Sigmoid colon (tissue), 7 donors: ENCODE results near the gene PLEKHG2. TPM values are rescaled to one million over a fixed set of nuclear protein-coding genes. Genes with fewer than 3 reads are reported as not detected.

Experiments
- DNase-seq: peaks from one replicate; pipeline ENCODE4 v3.0.0-alpha.2; 2019
- H3K27ac ChIP-seq, 4 donors: fragments of 200-600 bp; sonication (generic); one replicate each; pipeline ENCODE4 v1.5.1; 2016 to 2019; ENCODE audit warnings: mild to moderate bottlenecking in 1 of 4
- H3K27me3 ChIP-seq, 3 donors: fragments of 200-600 bp; sonication (generic); one replicate each; pipeline ENCODE4 v1.5.1; 2019; ENCODE audit warnings: mild to moderate bottlenecking in 1 of 3
- H3K36me3 ChIP-seq, 4 donors: fragments of 200-600 bp; sonication (generic); one replicate each; pipeline ENCODE4 v1.5.1; 2016 to 2019
- H3K4me1 ChIP-seq, 4 donors: fragments of 200-600 bp; sonication (generic); one replicate each; pipeline ENCODE4 v1.5.1; 2017 to 2019
- H3K4me3 ChIP-seq, 4 donors: fragments of 200-600 bp; sonication (generic); one replicate each; pipeline ENCODE4 v1.5.1; 2017 to 2019; ENCODE audit warnings: mild to moderate bottlenecking in 2 of 4, moderate library complexity in 1 of 4
- H3K9me3 ChIP-seq, 4 donors: fragments of 200-600 bp in 3 of 4; sonication (generic) in 3 of 4; one replicate each; pipeline versions ENCODE4 v1.5.1 to v1.6.1; 2013 to 2019
- CTCF ChIP-seq, 4 experiments: fragments of 450-650 bp in 3 of 4; fragments of 200-600 bp in 1 of 4; IDR thresholded peaks; one replicate each; pipeline ENCODE4 v1.5.1; 2016 to 2019; ENCODE audit warnings: antibody characterized with exemption in 4 of 4, mild to moderate bottlenecking in 3 of 4, moderate library complexity in 2 of 4
- EP300 ChIP-seq, 4 donors: sonication (generic); formaldehyde crosslinking; IDR thresholded peaks; one replicate each; pipeline ENCODE4 v1.6.1; 2017; ENCODE audit warnings: antibody characterized with exemption in 4 of 4
- POLR2A ChIP-seq, 2 donors: fragments of 450-650 bp; IDR thresholded peaks; one replicate each; pipeline ENCODE4 v1.6.1; 2016; ENCODE audit warnings: antibody characterized with exemption in 2 of 2, mild to moderate bottlenecking in 2 of 2, moderate library complexity in 2 of 2
- POLR2AphosphoS5 ChIP-seq, 4 donors: sonication (generic); formaldehyde crosslinking; IDR thresholded peaks; one replicate each; pipeline ENCODE4 v1.6.1; 2017; ENCODE audit warnings: antibody characterized with exemption in 4 of 4
- WGBS, 2 donors: extraction: QIAGEN DNeasy Blood & Tissue Kit; methylation state at CpG; one replicate each; pipeline ENCODE4 v1.1.7; 2013; 5-methylcytosine and 5-hydroxymethylcytosine counted together
- intact Hi-C: fragments of 100-400 bp; cut with DNase I; formaldehyde crosslinking; loops from one replicate; pipeline ENCODE4 v1.15.1; 2023
- polyA plus RNA-seq, 3 donors: library from polyadenylated mRNA; stranded (reverse); fragments of 200-250 nt; gene quantifications; one replicate each; pipeline ENCODE4 v1.2.3, GENCODE V29; 2013
- total RNA-seq, 4 donors: library from RNA; depleted of rRNA; stranded (reverse); fragments of >200 nt; gene quantifications; one replicate each; pipeline ENCODE4 v1.1.0, GENCODE V29; 2016
- donor health status: healthy with polysubstance abuse.
- donor health status: Bipolar disorder and iron deficiency.
- donor health status: healthy.

Gene PLEKHG2
- total and polyA plus RNA-seq, 7 donors: 0.60 to 28.8 (median 10.7) TPM

- 85 to 87% methylated on average over 9 of the region's 9 CpGs for WGBS, 2 donors
- peaks cover 7 to 16% (median 14%) of the 10 kb centered on the region in 4 donors for H3K36me3 ChIP-seq
- H3K9me3 ChIP-seq: no peaks in the 10 kb centered on the region
- no peak for DNase-seq
- H3K27ac ChIP-seq: no peak overlapping the region
- intact Hi-C loops: loop anchor here (10.0 kb wide), 1 partner anchor 314 kb away; the partner anchor contains the start of gene PAK4
- peaks cover 0 to 36% (median 28%) of the 10 kb centered on the region in 4 donors for H3K4me1 ChIP-seq
- peaks cover 0 to 3% (median 0%) of the 10 kb centered on the region in 3 donors for H3K27me3 ChIP-seq
- H3K4me3 ChIP-seq: no peak overlapping the region
- TF ChIP-seq POLR2AphosphoS5 (IDR thresholded peaks at IDR 0.05): no peak
- TF ChIP-seq CTCF (IDR thresholded peaks at IDR 0.05): no peak
- no peak for TF ChIP-seq EP300 (IDR thresholded peaks at IDR 0.05)
- TF ChIP-seq POLR2A (IDR thresholded peaks at IDR 0.05): no peak
These were observed 25.9 kb downstream of the PLEKHG2 start for GRCh38 chr19:39438270-39438934.

GRCh38 chr19:39444598-39445195, 32.2 kb downstream of the PLEKHG2 start:
- Histone ChIP-seq H3K27ac (peak overlapping the region; percentile 91 to 95 (median 94)), H3K4me3 (peak overlapping the region; percentile 60 to 96 (median 95)), H3K36me3 (peaks cover 0 to 5% (median 0%) of the 10 kb centered on the region in 4 donors), H3K4me1 (peaks cover 0 to 46% (median 37%) of the 10 kb centered on the region in 4 donors), H3K27me3 (no peaks in the 10 kb centered on the region), H3K9me3 (no peaks in the 10 kb centered on the region)
- 2 to 5% methylated on average over 17 of the region's 17 CpGs for WGBS, 2 donors
- no peak for TF ChIP-seq EP300 (IDR thresholded peaks at IDR 0.05)
- intact Hi-C loops: loop anchor here (1.0 to 5.0 kb wide), 5 partner anchors 8 to 102 kb away; partner anchors contain the start of genes MED29, PAF1, SAMD4B and TIMM50
- no peak for DNase-seq

DNA sequence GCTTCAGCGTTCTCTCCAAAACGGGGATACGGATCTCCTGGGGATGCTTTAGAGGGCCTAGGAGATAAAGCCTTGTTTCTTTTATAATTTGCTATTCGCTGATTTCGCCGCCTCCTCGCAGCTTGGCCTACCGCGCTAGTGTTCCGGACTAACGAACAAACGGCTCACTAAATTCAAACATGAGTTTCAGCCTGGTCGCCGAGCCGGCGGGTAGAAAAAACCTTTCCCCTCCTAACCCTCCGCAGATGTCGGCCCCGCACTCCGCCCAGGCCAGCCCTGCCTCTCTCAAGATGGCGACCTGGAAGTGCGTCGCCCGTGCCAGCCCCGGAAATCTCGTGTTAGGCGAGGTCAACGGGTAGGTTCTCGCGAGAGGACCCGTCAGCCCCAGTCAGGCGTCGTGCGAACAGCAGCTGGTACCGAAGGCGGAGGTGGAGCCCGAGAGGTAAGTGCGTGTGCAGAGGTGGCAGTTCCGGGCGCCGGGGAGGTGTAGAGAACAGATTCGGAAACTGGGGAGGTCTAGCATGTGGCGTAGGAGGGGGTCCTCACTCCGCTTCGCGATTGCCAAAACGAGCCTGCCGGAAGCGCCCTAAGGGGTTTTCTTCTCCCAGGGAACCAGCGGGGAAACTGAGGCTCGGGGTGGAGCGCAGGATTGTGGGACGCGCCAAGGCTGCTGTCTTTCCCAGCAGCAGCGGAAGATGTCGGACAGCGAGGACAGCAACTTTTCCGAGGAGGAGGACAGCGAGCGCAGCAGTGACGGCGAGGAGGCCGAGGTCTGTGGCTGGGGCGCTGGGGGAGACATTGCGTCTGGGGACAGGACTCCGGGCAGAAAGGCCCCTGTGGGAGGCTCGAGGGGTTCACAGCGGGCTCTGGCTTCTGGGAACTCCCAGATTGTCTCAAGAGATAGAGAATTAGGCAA, 33.0 kb downstream of the PLEKHG2 start, which contains the start of gene SUPT5H:
Gene SUPT5H (plus strand): TSS at position 387 of the 916 bp plus-strand sequence. CDS start 309 bp downstream, at position 696.
- 0% methylated on average over 68 of the region's 68 CpGs for WGBS, 2 donors
- peak within 1 kb of the TSS; percentile 91 to 95 (median 94) for H3K27ac ChIP-seq
- peak; percentile 99 for DNase-seq
- H3K27me3 ChIP-seq: no peaks in the 10 kb centered on the region
- peaks cover 0 to 41% (median 37%) of the 10 kb centered on the region in 4 donors for H3K4me1 ChIP-seq
- no peaks in the 10 kb centered on the region for H3K9me3 ChIP-seq
- H3K4me3 ChIP-seq: peak within 1 kb of the TSS; percentile 60 to 96 (median 95)
- TF ChIP-seq EP300 (IDR thresholded peaks at IDR 0.05) (peak in 2 of 4 donors; percentile 14 to 17), POLR2A (IDR thresholded peaks at IDR 0.05) (peak; percentile 95 to 96), CTCF (IDR thresholded peaks at IDR 0.05) (no peak), POLR2AphosphoS5 (IDR thresholded peaks at IDR 0.05) (peak; percentile 98 to 99 (median 99))
- intact Hi-C loops: loop anchor here (1.0 to 5.0 kb wide), 5 partner anchors 9 to 103 kb away; partner anchors contain the start of genes MED29, PAF1, SAMD4B and TIMM50
- H3K36me3 ChIP-seq: peaks cover 0 to 5% (median 0%) of the 10 kb centered on the region in 4 donors

DNA sequence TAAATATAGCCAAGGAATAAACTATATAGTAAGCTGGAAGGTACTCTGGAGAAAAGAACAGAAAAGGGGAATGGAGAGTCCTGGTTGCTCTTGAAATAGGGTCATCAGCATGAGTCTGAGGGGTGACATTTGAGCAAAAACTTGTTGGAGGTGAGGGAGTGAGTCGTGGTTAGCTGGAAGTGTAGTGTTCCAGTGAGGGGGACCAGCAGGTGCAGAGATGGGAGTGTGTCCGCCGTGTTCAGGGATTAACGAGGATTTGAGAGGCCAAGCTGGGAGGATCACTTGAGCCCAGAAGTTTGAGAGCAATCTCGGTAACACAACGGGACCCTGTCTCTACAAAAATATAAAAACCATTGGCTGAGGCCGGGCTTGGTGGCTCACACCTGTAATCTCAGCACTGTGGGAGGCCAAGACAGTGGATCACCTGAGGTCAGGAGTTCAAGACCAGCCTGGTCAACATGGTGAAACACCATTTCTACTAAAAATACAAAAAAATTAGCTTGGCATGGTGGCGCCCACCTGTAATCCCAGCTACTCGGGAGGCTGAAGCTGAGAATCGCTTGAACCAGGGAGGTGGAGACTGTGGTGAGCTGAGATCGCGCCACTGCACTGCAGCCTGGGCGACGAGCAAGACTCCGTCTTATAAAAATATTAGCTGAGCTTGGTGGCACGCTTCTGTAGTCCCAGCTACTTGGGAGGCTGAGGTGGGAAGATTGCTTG, 34.1 kb downstream of the PLEKHG2 start:
- peaks cover 0 to 41% (median 34%) of the 10 kb centered on the region in 4 donors for H3K4me1 ChIP-seq

More for the DNA sequence above, 34.1 kb downstream of the PLEKHG2 start:
- peak overlapping the region in 3 of 4 donors; percentile 91 to 94 (median 93) for H3K27ac ChIP-seq
- peaks cover 0 to 5% (median 0%) of the 10 kb centered on the region in 4 donors for H3K36me3 ChIP-seq
- H3K9me3 ChIP-seq: no peaks in the 10 kb centered on the region
- DNase-seq: no peak
- WGBS, 2 donors: 82 to 84% methylated on average over 16 of the region's 16 CpGs
- no peak for TF ChIP-seq EP300 (IDR thresholded peaks at IDR 0.05)
- no peak for TF ChIP-seq CTCF (IDR thresholded peaks at IDR 0.05)
- no peak for TF ChIP-seq POLR2A (IDR thresholded peaks at IDR 0.05)
- TF ChIP-seq POLR2AphosphoS5 (IDR thresholded peaks at IDR 0.05): no peak
- no peaks in the 10 kb centered on the region for H3K27me3 ChIP-seq
- H3K4me3 ChIP-seq: peak overlapping the region; percentile 60 to 96 (median 95)
- intact Hi-C loops: loop anchor here (5.0 kb wide), 1 partner anchor 104 kb away; the partner anchor contains the start of gene SAMD4B
